Activated CD4-positive, alpha-beta T cell treated with anti-CD3 and anti-CD28 coated beads, Interleukin-2, amount 50 U/mL, for 48 hours (primary cell): ENCODE measurements around the gene CAPNS2.

Source experiments
- DNase-seq, 2 experiments: peaks; one replicate each; pipeline ENCODE4 v3.0.0-alpha.2; 2020

CAPNS2 gene

DNA sequence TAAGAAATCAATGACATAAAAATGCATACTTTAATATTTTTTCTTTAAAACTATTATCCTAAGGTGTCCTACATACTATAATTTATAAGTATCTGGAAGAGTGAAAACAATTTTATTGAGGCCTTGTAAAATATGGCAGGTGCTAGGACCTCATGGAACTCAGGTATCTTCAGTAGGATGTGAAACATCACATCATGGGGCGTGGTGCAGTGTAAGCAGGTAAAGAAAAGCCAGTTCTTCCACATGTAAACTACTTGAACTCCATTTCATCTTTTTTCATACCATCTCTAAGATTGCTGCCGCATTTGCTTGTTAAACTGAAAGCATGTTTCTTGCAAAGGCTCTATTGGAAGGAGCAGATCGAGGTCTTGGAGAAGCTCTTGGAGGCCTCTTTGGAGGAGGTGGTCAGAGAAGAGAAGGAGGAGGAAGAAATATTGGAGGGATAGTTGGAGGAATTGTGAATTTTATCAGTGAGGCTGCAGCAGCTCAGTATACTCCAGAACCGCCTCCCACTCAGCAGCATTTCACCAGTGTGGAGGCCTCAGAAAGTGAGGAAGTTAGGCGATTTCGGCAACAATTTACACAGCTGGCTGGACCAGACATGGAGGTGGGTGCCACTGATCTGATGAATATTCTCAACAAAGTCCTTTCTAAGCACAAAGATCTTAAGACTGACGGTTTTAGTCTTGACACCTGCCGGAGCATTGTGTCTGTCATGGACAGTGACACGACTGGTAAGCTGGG, at the start of gene CAPNS2:
TSS of gene CAPNS2 (plus strand) at position 253 of the 744 bp plus-strand sequence. CDS start at position 326, 73 bp downstream.
- DNase-seq = no peak

GRCh38 chr16:55521792-55522191, 44.7 kb upstream of the CAPNS2 start:
- DNase-seq = no peak

GRCh38 chr16:55526441-55526840, 40.0 kb upstream of the CAPNS2 start:
- DNase-seq = no peak

DNA sequence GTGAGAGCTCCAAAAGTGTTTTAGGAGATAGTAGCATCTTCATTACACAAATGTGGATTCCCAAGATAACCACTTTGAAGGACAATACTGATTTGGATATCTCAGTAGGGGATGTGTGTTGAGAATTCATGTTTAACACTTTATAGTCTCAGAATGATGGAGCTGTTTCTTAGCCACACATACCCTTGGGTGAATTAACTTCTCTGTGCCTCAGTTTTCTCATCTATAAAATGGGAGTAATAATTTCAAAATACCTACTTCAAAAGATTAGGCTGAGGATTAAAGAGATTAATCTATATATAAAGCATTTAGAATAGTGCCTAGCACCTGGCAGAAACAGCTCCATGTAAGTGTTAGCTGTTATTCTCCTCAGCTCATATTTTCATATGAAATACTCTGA, 38.6 kb upstream of the CAPNS2 start:
- DNase-seq = no peak

GRCh38 chr16:55529018-55529417, 37.5 kb upstream of the CAPNS2 start:
- DNase-seq = no peak

DNA sequence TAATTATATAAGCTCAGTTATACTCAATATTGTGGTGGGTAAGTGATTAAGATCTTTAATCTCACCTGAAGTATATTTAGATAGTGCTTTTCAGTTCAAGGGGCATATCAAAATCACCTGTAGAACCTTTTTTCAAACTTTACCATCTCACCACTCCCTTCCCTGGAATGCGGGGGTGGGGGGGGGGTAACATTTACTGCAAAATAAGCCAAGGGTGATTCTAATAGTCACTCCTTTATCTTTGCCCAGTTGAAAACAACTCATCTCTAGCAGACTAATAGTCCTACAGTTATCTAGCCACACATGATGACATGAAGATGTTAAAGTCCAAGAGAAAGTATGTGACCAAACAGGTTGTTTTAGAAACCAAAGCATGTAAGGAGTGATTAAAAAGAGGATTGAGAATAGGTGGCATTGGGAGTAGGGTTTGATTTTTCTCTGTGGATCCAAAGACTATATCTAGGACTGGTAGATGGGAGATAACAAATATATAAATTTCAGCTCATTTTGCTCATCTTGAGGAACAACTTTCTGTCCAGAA, 36.1 kb upstream of the CAPNS2 start:
- DNase-seq = no peak

DNA sequence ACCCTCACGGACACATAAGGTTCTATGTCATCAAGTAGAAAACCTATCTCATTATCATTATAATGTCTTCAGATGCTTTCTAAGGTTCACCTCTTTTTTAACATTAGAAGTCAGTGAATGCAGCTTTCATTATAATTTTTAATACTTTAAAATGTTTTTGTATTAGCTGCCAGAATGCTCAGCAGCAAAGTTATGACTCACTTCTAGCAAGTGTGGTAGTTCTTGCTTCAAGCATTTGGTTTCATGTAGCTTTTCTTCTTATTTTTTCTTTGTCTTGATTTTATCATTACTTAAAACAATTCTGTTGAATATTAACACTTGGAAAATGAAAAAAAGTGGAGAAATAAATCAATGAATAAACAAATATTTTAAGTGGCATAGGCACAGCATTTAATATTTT, 34.3 kb upstream of the CAPNS2 start:
- DNase-seq = no peak

DNA sequence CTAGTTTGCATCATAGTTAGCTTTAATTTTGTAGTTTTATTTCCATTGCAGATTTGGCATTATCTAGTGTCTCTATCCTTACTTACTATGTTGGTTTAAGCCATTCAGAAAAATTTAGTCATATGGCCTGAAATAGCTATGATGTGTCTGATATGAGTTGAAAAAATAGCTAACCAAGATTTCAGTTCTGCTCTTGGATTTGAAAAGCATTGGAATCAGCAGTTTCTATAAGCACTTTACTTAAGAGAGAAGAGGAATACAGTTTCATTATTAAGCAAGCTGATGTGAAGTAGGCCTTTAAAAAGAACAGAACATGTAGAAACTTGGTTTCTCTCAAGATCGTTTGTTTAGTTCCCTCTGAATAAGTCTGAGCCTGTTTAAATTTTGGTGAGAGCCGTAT, 31.7 kb upstream of the CAPNS2 start:
- no peak for DNase-seq

GRCh38 chr16:55539049-55539448, 27.4 kb upstream of the CAPNS2 start:
- no peak for DNase-seq

DNA sequence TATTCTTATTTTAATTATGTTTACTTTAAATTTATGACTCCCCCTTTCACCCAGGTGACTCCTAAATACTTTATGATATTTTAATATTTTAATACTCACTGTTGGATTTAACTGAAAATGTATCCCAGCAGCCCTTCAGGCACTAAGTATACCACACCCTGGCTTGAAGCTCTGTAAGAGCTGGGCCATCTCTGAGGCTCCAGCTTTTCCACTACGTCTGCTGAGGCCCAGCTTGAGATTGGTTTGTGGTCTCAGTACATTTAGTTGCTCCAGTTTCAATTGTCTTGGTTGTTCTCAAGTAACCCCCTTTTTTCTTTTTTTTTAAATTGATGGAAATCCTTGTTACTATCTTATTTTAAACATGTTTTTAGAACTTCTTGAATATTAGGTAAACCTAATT, 27.0 kb upstream of the CAPNS2 start:
- no peak for DNase-seq

GRCh38 chr16:55540221-55540620, 26.3 kb upstream of the CAPNS2 start:
- DNase-seq = no peak

- DNase-seq = no peak
Observed at GRCh38 chr16:55542459-55543082, 23.9 kb upstream of the CAPNS2 start.

DNA sequence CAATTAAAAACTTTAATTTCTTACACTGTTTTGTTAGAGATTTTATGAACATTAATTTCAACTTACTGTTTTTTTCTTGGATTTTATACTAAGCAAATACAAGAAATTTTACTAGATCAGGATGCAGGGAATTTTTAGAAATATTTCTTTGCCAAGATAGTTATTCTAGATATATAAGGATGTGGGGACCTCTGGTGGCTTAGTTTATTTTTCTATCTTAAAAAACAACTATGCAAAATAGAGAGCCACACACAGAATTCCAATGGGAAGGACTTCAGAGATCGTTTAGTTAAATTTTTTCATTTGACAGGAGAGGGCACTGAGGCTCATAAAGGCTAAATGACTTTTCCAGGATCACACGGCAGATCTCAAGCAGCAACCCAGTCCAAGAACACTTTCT, 23.0 kb upstream of the CAPNS2 start:
- DNase-seq = no peak

GRCh38 chr16:55552621-55553020, 13.9 kb upstream of the CAPNS2 start:
- no peak for DNase-seq

DNA sequence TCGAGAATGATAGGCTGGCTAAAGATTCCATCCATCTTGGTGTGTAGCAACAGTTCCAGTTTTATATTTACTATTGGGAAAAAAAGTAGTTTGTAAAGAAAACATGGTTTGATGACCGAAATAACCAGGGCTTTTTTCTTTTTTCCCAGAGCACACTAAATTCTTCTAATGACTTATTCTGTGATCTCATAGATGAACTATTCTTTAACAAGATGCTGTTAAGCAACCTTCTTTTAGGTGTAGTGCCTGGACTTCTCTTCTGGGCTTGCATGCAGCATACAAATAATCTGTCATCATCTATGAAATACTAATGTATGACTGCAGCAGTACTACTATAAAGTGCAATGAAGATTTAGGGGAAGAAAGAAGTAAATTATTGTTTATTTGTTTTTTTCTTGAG, 11.0 kb upstream of the CAPNS2 start:
- no peak for DNase-seq

- DNase-seq = no peak
Observed at GRCh38 chr16:55557186-55557585, 9.3 kb upstream of the CAPNS2 start.

DNA sequence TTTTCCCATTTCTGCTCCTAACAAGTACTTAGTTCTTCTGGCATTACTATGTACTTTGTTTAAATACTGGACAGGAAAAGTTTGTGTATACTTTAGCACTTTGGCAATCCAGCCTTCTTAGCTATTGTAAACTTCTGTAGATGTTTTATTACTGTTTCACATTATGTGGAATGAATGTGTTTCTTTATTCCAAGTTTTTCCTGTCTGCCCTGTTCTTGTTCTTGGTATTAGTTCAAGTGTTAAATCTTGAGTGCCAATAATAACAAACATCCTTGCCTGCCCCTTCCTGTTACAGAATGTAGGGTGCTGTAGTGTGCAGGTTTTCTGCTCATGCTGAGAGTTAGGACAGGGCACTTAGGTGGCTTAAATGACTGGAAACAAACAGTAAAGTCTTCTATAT, 7.3 kb upstream of the CAPNS2 start:
- no peak for DNase-seq

DNA sequence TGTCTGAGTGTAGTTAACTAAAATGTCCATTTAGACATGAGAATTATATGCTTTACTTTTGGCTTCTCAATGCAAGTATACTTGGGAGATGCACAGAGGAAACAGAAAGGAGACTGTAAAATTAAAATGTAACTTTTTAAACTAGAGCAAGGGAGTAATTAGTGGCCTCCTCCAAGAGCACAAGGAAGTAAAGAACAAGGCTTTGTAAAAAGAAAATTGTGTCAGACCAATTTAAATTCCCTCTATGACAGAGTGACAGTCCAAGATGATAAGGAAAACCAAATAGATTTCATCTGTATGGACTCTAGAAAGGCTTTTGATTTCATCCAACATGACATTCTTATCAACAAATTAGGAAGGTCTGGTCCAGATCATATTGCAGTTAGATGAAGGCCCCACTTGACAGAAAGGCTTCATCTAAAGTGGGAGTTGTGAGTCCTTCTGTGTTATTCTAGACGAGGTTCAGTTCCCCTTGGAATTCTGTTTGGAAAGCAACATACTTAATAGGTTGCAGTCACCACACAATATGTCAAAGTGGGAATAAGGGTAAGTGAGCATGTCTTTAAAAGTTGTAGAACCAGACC, 6.5 kb upstream of the CAPNS2 start:
- no peak for DNase-seq

DNA sequence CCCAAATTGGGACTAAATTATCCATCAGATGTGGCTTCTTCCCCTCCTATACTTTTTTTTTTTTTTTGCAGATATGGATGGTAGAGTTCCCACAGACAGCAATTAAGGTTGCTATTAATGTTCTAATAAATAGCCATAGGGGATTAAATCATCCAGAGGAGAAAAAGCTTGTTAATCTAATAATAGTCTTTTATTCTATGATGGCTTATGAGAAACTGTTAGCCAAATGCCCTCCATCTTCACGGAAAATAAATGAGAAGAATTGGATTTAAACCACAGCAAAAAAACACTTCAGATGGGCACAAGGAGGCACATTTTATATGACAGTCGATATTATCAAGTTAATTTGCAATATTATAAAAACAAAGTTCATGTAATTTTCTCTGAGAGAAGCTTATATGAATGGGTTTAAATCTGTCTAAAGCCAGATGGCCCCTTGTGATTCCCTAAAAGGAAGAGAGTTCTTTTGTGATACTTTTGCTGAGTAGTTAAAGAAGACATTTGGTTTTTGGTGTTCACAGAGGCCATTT, 5.1 kb upstream of the CAPNS2 start:
- DNase-seq = no peak

- DNase-seq = no peak
Observed at GRCh38 chr16:55562936-55563335, 3.5 kb upstream of the CAPNS2 start.

- no peak for DNase-seq
Observed at GRCh38 chr16:55563797-55564196, 2.7 kb upstream of the CAPNS2 start.

DNA sequence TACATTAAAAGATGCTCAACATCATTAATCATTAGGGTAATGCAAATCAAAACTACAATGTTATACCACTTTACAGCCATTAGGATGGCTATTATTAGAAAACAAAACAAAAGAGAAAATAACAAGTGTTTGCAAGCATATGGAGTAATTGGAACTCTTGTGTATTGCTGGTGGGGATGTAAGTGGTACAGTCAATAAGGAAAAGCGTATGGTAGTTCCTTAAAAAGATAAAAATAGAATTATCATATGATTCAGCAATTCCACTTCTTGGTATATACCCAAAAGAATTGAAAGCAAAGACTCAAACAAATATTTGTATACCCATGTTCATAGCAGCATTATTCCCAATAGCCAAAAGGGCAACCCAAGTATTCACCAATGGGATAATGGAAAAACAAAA, 1.4 kb upstream of the CAPNS2 start:
- no peak for DNase-seq

DNA sequence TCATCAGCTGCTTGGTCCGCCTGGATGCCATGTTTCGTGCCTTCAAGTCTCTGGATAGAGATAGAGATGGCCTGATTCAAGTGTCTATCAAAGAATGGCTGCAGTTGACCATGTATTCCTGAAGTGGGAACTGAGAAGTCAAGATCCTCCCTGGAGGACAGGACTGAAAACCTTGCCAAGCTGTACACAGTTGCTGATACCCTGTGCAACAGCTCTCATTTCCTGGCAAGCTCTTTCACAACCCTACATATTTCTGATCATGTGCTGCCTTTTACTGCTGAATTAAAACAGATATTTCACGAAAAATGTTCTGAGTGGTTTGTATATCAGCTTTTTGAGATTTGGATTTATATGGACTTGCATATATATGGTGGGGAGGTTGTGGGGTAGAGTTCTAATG, 898 bp downstream of the CAPNS2 start:
- DNase-seq = no peak

DNA sequence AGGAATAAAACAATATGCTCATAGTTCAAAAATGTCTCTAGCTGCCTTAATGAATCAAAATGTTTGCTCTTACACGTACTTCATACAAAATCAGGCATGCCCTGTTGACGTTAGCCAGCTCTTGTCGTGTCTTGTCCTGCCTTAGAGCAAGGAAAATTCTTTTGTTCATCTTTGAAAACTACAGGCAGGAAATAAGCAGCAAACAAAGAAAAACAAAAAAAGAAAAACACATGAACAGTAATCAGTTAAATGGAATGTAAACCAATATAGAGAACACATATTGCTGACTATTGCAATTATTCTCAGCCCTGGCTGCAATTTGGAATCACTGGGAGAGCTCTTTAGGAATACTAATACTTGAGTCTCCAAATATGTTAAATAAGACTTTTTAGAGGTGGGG, 1.7 kb downstream of the CAPNS2 start:
- DNase-seq = no peak
